Spinal cord (tissue), 10 donors: Measurements from ENCODE around the gene THAP8. TPM values are rescaled to one million over a fixed set of nuclear protein-coding genes. Genes with fewer than 3 reads are reported as not detected.

ENCODE experiments used
- DNase-seq, 6 donors: peaks; one replicate each; pipeline versions ENCODE4 v3.0.0 to v3.0.0-alpha.2; 2013 to 2015; ENCODE audit warnings: low spot score in 6 of 6, low read depth in 4 of 6
- H3K27ac ChIP-seq: one replicate; pipeline ENCODE4 v1.5.1; 2013; ENCODE audit warnings: low read depth, low read length, control low read depth
- H3K27me3 ChIP-seq: one replicate; pipeline ENCODE4 v1.6.1; 2013; ENCODE audit warnings: low read length; ENCODE audit not compliant: control insufficient read depth, insufficient read depth
- H3K36me3 ChIP-seq: one replicate; pipeline ENCODE4 v1.6.1; 2013; ENCODE audit warnings: low read length; ENCODE audit not compliant: control insufficient read depth, insufficient read depth
- H3K4me1 ChIP-seq: one replicate; pipeline ENCODE4 v1.6.1; 2013; ENCODE audit warnings: low read length; ENCODE audit not compliant: control insufficient read depth, insufficient read depth
- H3K4me3 ChIP-seq: one replicate; pipeline ENCODE4 v1.5.1; 2013; ENCODE audit warnings: low read depth, low read length, control low read depth
- H3K9me3 ChIP-seq: one replicate; pipeline ENCODE4 v1.6.1; 2013; ENCODE audit warnings: low read length; ENCODE audit not compliant: control insufficient read depth, insufficient read depth
- WGBS: methylation state at CpG from one replicate; pipeline ENCODE4 v1.1.5; 2013; ENCODE audit warnings: missing lambda C conversion rate; ENCODE audit not compliant: insufficient coverage; 5-methylcytosine and 5-hydroxymethylcytosine counted together
- polyA plus RNA-seq, 2 donors: library from polyadenylated mRNA; unstranded; fragments of 120-200 nt; gene quantifications; one replicate each; pipeline ENCODE4 v1.2.1, GENCODE V29; 2013; ENCODE audit not compliant: insufficient read length in 2 of 2
- total RNA-seq, 2 donors: library from RNA; depleted of rRNA in 1 of 2; stranded (reverse); fragments of 120-200 nt in 1 of 2; fragments of >200 nt in 1 of 2; gene quantifications; one replicate each; pipeline versions ENCODE4 v1.2.3 to v1.2.4, GENCODE V29; 2013 to 2014
- donor health status: healthy.

THAP8 gene
- total and polyA plus RNA-seq, 4 donors, result 3.1 to 17.1 (median 11.7) TPM

GRCh38 chr19:36006955-36007354, 47.1 kb downstream of the THAP8 start:
- no peaks in the 10 kb centered on the region for H3K27me3 ChIP-seq
- H3K27ac ChIP-seq, result no peak overlapping the region
- H3K4me3 ChIP-seq, result no peak overlapping the region
- WGBS, result 90% methylated on average over 5 of the region's 5 CpGs
- H3K9me3 ChIP-seq, result no peaks in the 10 kb centered on the region
- peaks cover 25% of the 10 kb centered on the region for H3K36me3 ChIP-seq
- DNase-seq, result no peak
- peaks cover 20% of the 10 kb centered on the region for H3K4me1 ChIP-seq

- Histone ChIP-seq H3K36me3 (peaks cover 44% of the 10 kb centered on the region), H3K4me1 (peaks cover 12% of the 10 kb centered on the region), H3K4me3 (no peak overlapping the region), H3K27me3 (no peaks in the 10 kb centered on the region), H3K27ac (no peak overlapping the region), H3K9me3 (no peaks in the 10 kb centered on the region)
- 93% methylated on average over 3 of the region's 4 CpGs for WGBS
- DNase-seq, result no peak
Measured at GRCh38 chr19:36003284-36003683, 50.8 kb downstream of the THAP8 start.

DNA sequence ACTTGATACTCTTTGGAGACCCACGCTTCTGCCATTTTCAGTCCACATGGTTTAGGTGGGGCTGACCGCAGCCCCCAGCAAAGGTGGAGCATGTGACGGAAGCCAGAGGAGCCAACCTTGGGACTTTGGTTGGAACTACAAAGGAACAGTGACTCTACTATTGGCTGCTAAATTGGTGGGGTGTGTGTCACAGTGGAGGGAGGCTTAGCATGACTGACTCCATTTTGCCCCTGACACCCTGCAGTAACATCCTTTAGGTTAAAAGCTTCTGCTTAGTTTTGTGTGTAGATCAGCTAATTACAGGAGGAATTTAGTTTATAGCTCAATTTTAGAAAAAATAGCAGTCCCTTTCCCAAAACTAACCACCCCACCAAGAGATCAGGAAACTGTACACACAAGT, 52.5 kb downstream of the THAP8 start:
- no peak for DNase-seq
- H3K36me3 ChIP-seq, result peaks cover 50% of the 10 kb centered on the region
- H3K4me3 ChIP-seq, result no peak overlapping the region
- no peaks in the 10 kb centered on the region for H3K9me3 ChIP-seq
- H3K27ac ChIP-seq, result no peak overlapping the region
- peaks cover 10% of the 10 kb centered on the region for H3K4me1 ChIP-seq
- WGBS, result 90% methylated on average over 2 of the region's 3 CpGs
- no peaks in the 10 kb centered on the region for H3K27me3 ChIP-seq

DNA sequence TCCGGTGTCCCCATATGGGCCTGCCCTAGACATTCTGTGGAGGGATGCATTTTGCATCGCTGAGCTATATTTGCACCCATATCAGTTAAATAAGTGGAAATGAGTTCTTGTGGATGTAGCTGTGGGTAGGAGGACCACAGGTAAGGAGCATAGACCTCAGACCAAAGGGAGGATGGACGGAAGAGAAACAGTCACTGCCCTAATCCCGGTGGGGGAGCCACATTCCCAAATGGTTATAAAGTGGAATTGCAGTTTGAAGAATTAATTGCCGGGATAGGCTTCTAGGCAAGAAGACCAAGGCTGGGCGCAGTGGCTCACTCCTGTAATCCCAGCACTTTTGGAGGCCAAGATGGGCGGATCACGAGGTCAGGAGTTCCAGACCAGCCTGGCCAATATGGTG, 57.3 kb downstream of the THAP8 start:
- Histone ChIP-seq H3K27ac (no peak overlapping the region), H3K4me3 (no peak overlapping the region), H3K4me1 (peaks cover 32% of the 10 kb centered on the region), H3K9me3 (no peaks in the 10 kb centered on the region), H3K36me3 (peaks cover 36% of the 10 kb centered on the region), H3K27me3 (no peaks in the 10 kb centered on the region)
- DNase-seq, result no peak
- 94% methylated on average over 5 of the region's 8 CpGs for WGBS

DNA sequence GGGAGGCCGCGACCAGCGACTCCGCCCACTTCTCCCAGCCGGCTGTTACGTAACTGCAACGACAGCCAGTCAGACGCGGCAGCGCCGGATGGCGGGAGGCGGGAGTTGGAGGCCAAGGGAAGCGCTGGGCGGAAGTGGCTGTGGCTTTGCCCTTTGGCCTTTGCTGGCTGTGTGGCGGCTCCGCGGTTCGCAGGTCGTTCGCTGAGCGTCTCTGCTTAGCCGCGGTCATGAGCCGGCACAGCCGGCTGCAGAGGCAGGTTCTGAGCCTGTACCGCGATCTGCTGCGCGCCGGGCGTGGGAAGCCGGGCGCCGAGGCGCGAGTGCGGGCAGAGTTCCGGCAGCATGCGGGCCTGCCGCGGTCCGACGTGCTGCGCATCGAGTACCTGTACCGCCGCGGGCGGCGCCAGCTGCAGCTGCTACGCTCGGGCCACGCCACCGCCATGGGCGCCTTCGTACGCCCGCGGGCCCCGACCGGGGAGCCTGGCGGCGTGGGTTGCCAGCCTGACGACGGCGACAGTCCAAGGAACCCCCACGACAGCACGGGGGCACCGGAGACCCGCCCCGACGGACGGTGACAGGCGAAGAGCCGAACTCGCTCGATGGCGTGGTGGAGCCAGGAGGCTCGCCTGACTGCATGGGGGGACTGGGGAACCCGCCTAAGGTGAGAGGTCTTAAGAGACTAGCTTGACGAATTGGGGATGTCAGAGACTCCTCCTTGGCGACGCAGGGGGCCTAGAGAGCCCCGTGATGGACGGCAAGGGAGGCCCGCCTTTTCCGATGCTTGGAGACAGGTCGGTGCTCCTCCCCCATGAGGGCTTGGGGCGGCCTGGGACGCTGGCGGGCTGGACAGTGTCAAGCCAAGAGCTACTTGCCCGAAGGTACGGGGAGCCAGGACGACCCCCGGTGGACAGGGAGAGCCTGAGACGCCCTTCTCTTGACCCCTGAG, 58.8 kb downstream of the THAP8 start, which contains the start of gene SDHAF1:
SDHAF1 (plus strand) TSS at position 141 of the 946 bp plus-strand sequence; CDS start at position 228, 87 bp downstream.
- peaks cover 27% of the 10 kb centered on the region for H3K36me3 ChIP-seq
- peaks cover 32% of the 10 kb centered on the region for H3K4me1 ChIP-seq
- H3K9me3 ChIP-seq, result no peaks in the 10 kb centered on the region
- WGBS, result under 1% methylated on average over 94 of the region's 97 CpGs
- peak; percentile 81 to 98 (median 92) for DNase-seq
- peak within 1 kb of the TSS; percentile 69 for H3K27ac ChIP-seq
- H3K4me3 ChIP-seq, result peak within 1 kb of the TSS; percentile 70
- no peaks in the 10 kb centered on the region for H3K27me3 ChIP-seq

DNA sequence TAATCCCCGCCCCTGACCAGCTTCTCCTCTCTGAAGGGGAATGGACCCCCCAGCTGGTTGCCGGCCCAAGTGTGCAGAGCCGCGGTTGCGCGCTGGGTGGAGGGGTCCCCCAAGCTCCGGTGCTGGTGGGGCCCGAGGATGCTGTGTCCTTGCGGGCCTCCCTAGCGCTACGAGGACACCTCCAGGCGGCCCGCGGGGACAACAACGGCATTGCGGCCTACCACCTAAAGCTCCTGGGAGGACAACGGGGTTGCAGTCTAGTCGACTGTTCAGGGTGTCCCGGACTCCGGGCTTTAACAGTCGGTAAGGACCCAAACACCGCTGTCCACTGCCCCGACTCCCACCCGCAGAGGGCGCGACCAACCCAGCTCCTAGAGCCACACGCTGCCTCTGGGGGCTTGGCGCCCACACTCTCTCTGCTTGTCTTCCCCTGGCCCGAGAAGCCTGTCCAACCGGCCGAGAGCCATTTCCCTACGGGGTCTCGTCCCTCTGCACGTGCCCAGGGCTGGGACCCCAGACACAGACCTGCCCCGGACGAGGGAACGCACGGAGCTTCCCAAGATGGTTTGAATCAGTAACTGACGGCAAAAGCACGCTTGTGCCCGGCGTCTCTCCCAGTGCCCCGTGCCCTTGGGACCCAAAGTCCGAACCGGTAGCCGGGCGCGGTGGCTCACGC, 60.0 kb downstream of the THAP8 start:
- Histone ChIP-seq H3K36me3 (peaks cover 21% of the 10 kb centered on the region), H3K4me3 (peak overlapping the region; percentile 70), H3K4me1 (peaks cover 26% of the 10 kb centered on the region), H3K27me3 (no peaks in the 10 kb centered on the region), H3K9me3 (no peaks in the 10 kb centered on the region), H3K27ac (no peak overlapping the region)
- DNase-seq, result peak in 2 of 6 donors; percentile 18 to 32
- 27% methylated on average over 44 of the region's 49 CpGs for WGBS

- H3K4me1 ChIP-seq, result peaks cover 23% of the 10 kb centered on the region
- no peaks in the 10 kb centered on the region for H3K27me3 ChIP-seq
- no peak for DNase-seq
- H3K36me3 ChIP-seq, result peaks cover 11% of the 10 kb centered on the region
- 80% methylated on average over 1 of the region's 8 CpGs for WGBS
- H3K9me3 ChIP-seq, result no peaks in the 10 kb centered on the region
- H3K4me3 ChIP-seq, result no peak overlapping the region
- H3K27ac ChIP-seq, result no peak overlapping the region
Measured at GRCh38 chr19:35992907-35993765, 60.9 kb downstream of the THAP8 start.

DNA sequence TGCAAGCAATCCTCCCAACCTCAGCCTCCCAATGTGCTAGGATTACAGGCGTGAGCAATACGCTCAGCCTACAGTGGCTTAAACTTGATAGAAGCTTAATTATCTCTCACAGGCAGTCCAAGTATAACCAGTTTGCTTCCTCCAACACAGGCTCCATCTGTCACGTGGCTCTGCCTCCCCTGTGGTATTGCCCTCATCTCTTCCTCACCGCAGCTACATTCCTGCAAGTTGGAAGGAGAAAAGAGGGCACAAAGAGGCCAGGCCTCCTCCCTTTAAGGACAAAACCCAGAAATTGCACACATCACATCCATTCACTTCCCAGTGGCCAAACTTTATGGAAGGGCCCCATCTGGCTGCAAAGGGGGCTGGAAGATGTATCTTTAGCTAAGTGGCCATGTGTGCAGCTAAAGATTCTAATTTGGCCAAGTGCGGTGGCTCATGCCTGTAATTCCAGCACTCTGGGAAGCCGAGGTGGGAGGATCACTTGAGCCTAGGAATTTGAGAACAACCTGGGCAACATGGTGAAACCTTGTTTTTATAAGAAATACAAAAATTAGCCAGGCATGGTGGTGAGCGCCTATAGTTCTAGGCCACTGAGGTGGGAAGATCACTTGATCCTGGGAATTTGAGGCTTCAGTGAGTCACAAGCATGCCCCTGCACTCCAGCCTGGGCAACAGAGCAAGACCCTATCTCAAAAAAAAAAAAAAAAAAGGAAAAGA, 62.2 kb downstream of the THAP8 start:
- Histone ChIP-seq H3K4me1 (peaks cover 30% of the 10 kb centered on the region), H3K36me3 (no peaks in the 10 kb centered on the region), H3K9me3 (no peaks in the 10 kb centered on the region), H3K27me3 (peaks cover 3% of the 10 kb centered on the region), H3K27ac (no peak overlapping the region), H3K4me3 (no peak overlapping the region)
- 80% methylated on average over 6 of the region's 7 CpGs for WGBS
- DNase-seq, result no peak
